Dermis blood vessel endothelial cell (primary cell): ENCODE measurements around the gene UNC5B. TPM values are rescaled to one million over a fixed set of nuclear protein-coding genes. Genes with fewer than 3 reads are reported as not detected.
"Not testable (repeated sequence)": the region's sequence is repeated elsewhere in the genome, so short reads cannot be mapped to it uniquely, and the experiment has no call there.

ENCODE experiments used
- DNase-seq: peaks from one replicate; pipeline ENCODE4 v3.0.0; 2010
- total RNA-seq: library from RNA; depleted of rRNA; stranded (reverse); fragments of >200 nt; gene quantifications from 2 replicates; pipeline ENCODE4 v1.2.3, GENCODE V29; 2014

The UNC5B gene
- total RNA-seq, 1 donor from 2014 or later: 15.1 TPM

- DNase-seq: no peak
Measured at GRCh38 chr10:71284544-71285179, 72.3 kb downstream of the UNC5B start.

GRCh38 chr10:71285180-71285545 lies 72.8 kb downstream of the UNC5B start:
- DNase-seq: peak; percentile 71

- no peak for DNase-seq
Measured at GRCh38 chr10:71285986-71286385, 73.6 kb downstream of the UNC5B start.

- DNase-seq: no peak
Measured at GRCh38 chr10:71286521-71287294, 74.3 kb downstream of the UNC5B start.

GRCh38 chr10:71287456-71287855 lies 75.1 kb downstream of the UNC5B start:
- no peak for DNase-seq

- no peak for DNase-seq
Measured at GRCh38 chr10:71288461-71288860, 76.1 kb downstream of the UNC5B start.

GRCh38 chr10:71289421-71290130 lies 77.2 kb downstream of the UNC5B start:
- peak; percentile 56 for DNase-seq

- DNase-seq: no peak
Measured at GRCh38 chr10:71290331-71290730, 78.0 kb downstream of the UNC5B start.

- no peak for DNase-seq
Measured at GRCh38 chr10:71290806-71291527, 78.6 kb downstream of the UNC5B start.

- no peak for DNase-seq
Measured at GRCh38 chr10:71291528-71291900, 79.1 kb downstream of the UNC5B start.

- DNase-seq: no peak
Measured at GRCh38 chr10:71292624-71293445, 80.5 kb downstream of the UNC5B start.

- no peak for DNase-seq
Measured at GRCh38 chr10:71293446-71294084, 81.2 kb downstream of the UNC5B start.

GRCh38 chr10:71294091-71294561 lies 81.8 kb downstream of the UNC5B start:
- DNase-seq: no peak

- DNase-seq: no peak
Measured at GRCh38 chr10:71294856-71295255, 82.5 kb downstream of the UNC5B start.

- DNase-seq: no peak
Measured at GRCh38 chr10:71295641-71296040, 83.3 kb downstream of the UNC5B start.

GRCh38 chr10:71296086-71296485 lies 83.7 kb downstream of the UNC5B start:
- DNase-seq: no peak

- DNase-seq: not testable (repeated sequence)
Measured at GRCh38 chr10:71296811-71297210, 84.4 kb downstream of the UNC5B start.

- no peak for DNase-seq
Measured at GRCh38 chr10:71297343-71297742, 85.0 kb downstream of the UNC5B start.

- DNase-seq: no peak
Measured at GRCh38 chr10:71299071-71299785, 86.9 kb downstream of the UNC5B start.

GRCh38 chr10:71300555-71301370 lies 88.4 kb downstream of the UNC5B start:
- no peak for DNase-seq
